HCT116 (cell line): ENCODE measurements around the gene ARHGAP45. TPM values are rescaled to one million over a fixed set of nuclear protein-coding genes. Genes with fewer than 3 reads are reported as not detected.

Source experiments
- ATAC-seq: fragments of 200-7000 bp; cut with Tn5 transposase; 2 replicates; pipeline ENCODE4 v1.9.1; 2020; ENCODE audit warnings: mild to moderate bottlenecking, moderate library complexity
- BruUV-seq: library from RNA; stranded (reverse); fragments of 400-500 nt; replicated peaks from 2 replicates; lab custom pipeline; 2021; lab: Mats Ljungman, UMichigan
- CTCF ChIA-PET: fragments of 300-600 bp; sonication (Branson Sonifier 250); formaldehyde crosslinking; loops from one replicate; lab custom pipeline; 2021; ENCODE audit warnings: antibody characterized with exemption; lab: Charles Lee
- POLR2A ChIA-PET: fragments of 300-600, 350-600 bp; sonication (Branson Sonifier 250); formaldehyde crosslinking; loops from one replicate; lab custom pipeline; 2021; ENCODE audit warnings: antibody characterized with exemption; lab: Charles Lee
- RAD21 ChIA-PET, 2 experiments: fragments of 300-600 bp; sonication (Branson Sonifier 250); formaldehyde crosslinking; loops; one replicate each; lab custom pipeline; 2023; ENCODE audit warnings: low total read pairs in 2 of 2; ENCODE audit not compliant: uncharacterized antibody in 2 of 2, unreplicated experiment in 2 of 2, low non-redundant PET in 1 of 2; lab: Charles Lee
- DNase-seq: peaks from one replicate; pipeline ENCODE4 v3.0.0-alpha.2; 2010; ENCODE audit warnings: low read depth, low spot score
- H2AFZ ChIP-seq: fragments of 200-600 bp; shearing (Covaris generic), sonication (generic); 2 replicates; pipeline ENCODE4 v1.6.1; 2017; ENCODE audit warnings: low read depth, mixed run types, mixed read lengths, antibody characterized with exemption, low read length; ENCODE audit not compliant: poor library complexity, severe bottlenecking
- H3K27ac ChIP-seq: 2 replicates; pipeline ENCODE4 v1.5.1; 2012; ENCODE audit warnings: low read depth, low read length
- H3K27me3 ChIP-seq: fragments of 200-600 bp; sonication (generic); 2 replicates; pipeline ENCODE4 v1.6.1; 2016; ENCODE audit warnings: mixed run types, low read length, mixed read lengths; ENCODE audit not compliant: insufficient read depth
- H3K36me3 ChIP-seq, 2 experiments: fragments of 200-500 bp in 1 of 2; fragments of 200-600 bp in 1 of 2; sonication (Bioruptor generic) in 1 of 2; sonication (generic) in 1 of 2; 2 replicates each; pipeline versions ENCODE4 v1.5.1 to v1.6.1; 2014 to 2016; ENCODE audit warnings: low read length in 2 of 2, inconsistent platforms in 1 of 2, mixed read lengths in 1 of 2, mixed run types in 1 of 2; ENCODE audit not compliant: insufficient read depth in 2 of 2, control insufficient read depth in 1 of 2
- H3K4me1 ChIP-seq, 2 experiments: fragments of 200-600 bp in 1 of 2; sonication (generic) in 1 of 2; 2 replicates each; pipeline versions ENCODE4 v1.5.1 to v1.6.1; 2012 to 2017; ENCODE audit warnings: low read length in 2 of 2, inconsistent platforms in 1 of 2, mild to moderate bottlenecking in 1 of 2, mixed read lengths in 1 of 2, mixed run types in 1 of 2, moderate library complexity in 1 of 2; ENCODE audit not compliant: insufficient read depth in 2 of 2, control insufficient read depth in 1 of 2
- H3K4me2 ChIP-seq: fragments of 200-600 bp; sonication (generic); 2 replicates; pipeline ENCODE4 v1.6.1; 2017; ENCODE audit warnings: mixed run types, low read length, mixed read lengths
- H3K4me3 ChIP-seq, 2 experiments: fragments of 200-600 bp in 1 of 2; sonication (generic) in 1 of 2; replicated peaks in 1 of 2; 2 replicates each; pipeline ENCODE4 v1.5.1; 2011 to 2016; ENCODE audit warnings: low read length in 2 of 2, control low read depth in 1 of 2, low read depth in 1 of 2, mild to moderate bottlenecking in 1 of 2, mixed read lengths in 1 of 2, mixed run types in 1 of 2
- H3K79me2 ChIP-seq: fragments of 200-600 bp; sonication (generic); 2 replicates; pipeline ENCODE4 v1.6.1; 2017; ENCODE audit warnings: mild to moderate bottlenecking, mixed run types, low read length, moderate library complexity, mixed read lengths; ENCODE audit not compliant: insufficient read depth
- H3K9ac ChIP-seq: fragments of 200-600 bp; sonication (generic); 2 replicates; pipeline ENCODE4 v1.6.1; 2016; ENCODE audit warnings: low read length, mixed read lengths
- H3K9me2 ChIP-seq: fragments of 200-600 bp; sonication (generic), shearing (Covaris generic); 2 replicates; pipeline ENCODE4 v1.6.1; 2017; ENCODE audit warnings: mixed run types, mild to moderate bottlenecking, moderate library complexity; ENCODE audit not compliant: insufficient read depth
- H3K9me3 ChIP-seq, 2 experiments: fragments of 200-500 bp in 1 of 2; fragments of 200-600 bp in 1 of 2; sonication (Bioruptor generic) in 1 of 2; sonication (generic) in 1 of 2; 2 replicates each; pipeline ENCODE4 v1.6.1; 2014 to 2017; ENCODE audit warnings: low read length in 2 of 2, mixed read lengths in 2 of 2, inconsistent platforms in 1 of 2, low read depth in 1 of 2, mild to moderate bottlenecking in 1 of 2, mixed run types in 1 of 2, moderate library complexity in 1 of 2; ENCODE audit not compliant: control insufficient read depth in 1 of 2, insufficient read depth in 1 of 2
- H4K20me1 ChIP-seq: fragments of 200-600 bp; sonication (generic), shearing (Covaris generic); 2 replicates; pipeline ENCODE4 v1.6.1; 2017; ENCODE audit warnings: mixed run types, mild to moderate bottlenecking, moderate library complexity; ENCODE audit not compliant: insufficient read depth
- EZH2 ChIP-seq: fragments of 200-600 bp; sonication (generic); IDR thresholded peaks from 2 replicates; pipeline ENCODE4 v1.6.1; 2017; ENCODE audit warnings: antibody characterized with exemption, mixed run types
- FOSL1 ChIP-seq: IDR thresholded peaks from 2 replicates; pipeline ENCODE4 v1.6.1; 2012; ENCODE audit warnings: low read depth
- JUND ChIP-seq: IDR thresholded peaks from 2 replicates; pipeline ENCODE4 v1.6.1; 2012
- SRF ChIP-seq: IDR thresholded peaks from 2 replicates; pipeline ENCODE4 v1.6.1; 2012; ENCODE audit warnings: low read depth
- ZFX ChIP-seq: fragments of 450-650 bp; IDR thresholded peaks from 2 replicates; pipeline ENCODE4 v1.6.1; 2017
- intact Hi-C: fragments of 100-400 bp; cut with micrococcal nuclease; formaldehyde crosslinking; loops from 2 replicates; pipeline ENCODE4 v1.10.0; 2022
- total RNA-seq: library from RNA; stranded (reverse); gene quantifications from one replicate; pipeline ENCODE4 v1.2.1, GENCODE V29; 2021; ENCODE audit not compliant: unreplicated experiment
- TF ChIP-seq, protein P1 (sequence below), 3 experiments: fragments of 200-600 bp in 1 of 3; sonication (generic) in 1 of 3; IDR thresholded peaks in 2 of 3; conservative IDR thresholded peaks in 1 of 3; 2 replicates each; pipeline ENCODE4 v1.5.1; 2012 to 2017; ENCODE audit warnings: low read depth in 2 of 3, low read length in 2 of 3, antibody characterized with exemption in 1 of 3, borderline replicate concordance in 1 of 3, control low read depth in 1 of 3, mild to moderate bottlenecking in 1 of 3, mixed read lengths in 1 of 3, mixed run types in 1 of 3, moderate library complexity in 1 of 3; ENCODE audit not compliant: insufficient read depth in 1 of 3

Gene ARHGAP45
- total RNA-seq, 1 experiment from 2014 or later = 30.4 TPM

DNA sequence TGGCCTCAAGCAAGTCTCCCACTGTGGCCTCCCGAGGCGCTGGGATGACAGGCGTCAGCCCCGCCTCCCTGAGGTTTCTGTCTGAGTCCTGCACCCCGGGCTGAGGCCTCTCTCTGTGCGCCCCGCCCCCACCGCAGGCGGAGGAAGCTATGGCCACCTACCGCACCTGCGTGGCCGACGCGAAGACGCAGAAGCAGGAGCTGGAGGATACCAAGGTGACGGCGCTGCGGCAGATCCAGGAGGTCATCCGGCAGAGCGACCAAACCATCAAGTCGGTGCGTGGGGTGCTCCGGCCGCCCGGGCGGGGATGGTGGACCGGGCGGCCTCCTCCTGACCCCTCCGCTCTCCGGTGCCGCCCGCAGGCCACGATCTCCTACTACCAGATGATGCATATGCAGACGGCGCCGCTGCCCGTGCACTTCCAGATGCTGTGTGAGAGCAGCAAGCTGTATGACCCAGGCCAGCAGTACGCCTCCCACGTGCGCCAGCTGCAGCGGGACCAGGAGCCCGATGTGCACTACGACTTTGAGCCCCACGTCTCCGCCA lies 12.7 kb downstream of the ARHGAP45 start:
- Histone ChIP-seq H3K36me3 (peaks cover 0 to 16% of the 10 kb centered on the region in 2 experiments; a peak in 2 of 4 replicates), H3K27ac (no peak overlapping the region), H3K27me3 (no peaks in the 10 kb centered on the region), H2AFZ (no peak overlapping the region), H3K9me3 (no peaks in the 10 kb centered on the region), H3K4me2 (no peak overlapping the region), H3K4me3 (no peak overlapping the region), H3K9ac (no peak overlapping the region), H3K9me2 (no peaks in the 10 kb centered on the region), H3K79me2 (no peaks in the 10 kb centered on the region), H3K4me1 (peaks cover 4 to 26% of the 10 kb centered on the region in 2 experiments), H4K20me1 (no peaks in the 10 kb centered on the region)
- ChIA-PET RAD21 (no interaction called here), POLR2A (no interaction called here), CTCF (interaction anchor here (1.5 kb wide), 1 partner anchor 15 kb away, joined by 4 read pairs; no protein-coding TSS in a partner anchor)
- BruUV-seq = no TSS peak
- ATAC-seq (no peak), DNase-seq (no peak)
- intact Hi-C loops = no loop called here
- no peak for TF ChIP-seq SRF

DNA sequence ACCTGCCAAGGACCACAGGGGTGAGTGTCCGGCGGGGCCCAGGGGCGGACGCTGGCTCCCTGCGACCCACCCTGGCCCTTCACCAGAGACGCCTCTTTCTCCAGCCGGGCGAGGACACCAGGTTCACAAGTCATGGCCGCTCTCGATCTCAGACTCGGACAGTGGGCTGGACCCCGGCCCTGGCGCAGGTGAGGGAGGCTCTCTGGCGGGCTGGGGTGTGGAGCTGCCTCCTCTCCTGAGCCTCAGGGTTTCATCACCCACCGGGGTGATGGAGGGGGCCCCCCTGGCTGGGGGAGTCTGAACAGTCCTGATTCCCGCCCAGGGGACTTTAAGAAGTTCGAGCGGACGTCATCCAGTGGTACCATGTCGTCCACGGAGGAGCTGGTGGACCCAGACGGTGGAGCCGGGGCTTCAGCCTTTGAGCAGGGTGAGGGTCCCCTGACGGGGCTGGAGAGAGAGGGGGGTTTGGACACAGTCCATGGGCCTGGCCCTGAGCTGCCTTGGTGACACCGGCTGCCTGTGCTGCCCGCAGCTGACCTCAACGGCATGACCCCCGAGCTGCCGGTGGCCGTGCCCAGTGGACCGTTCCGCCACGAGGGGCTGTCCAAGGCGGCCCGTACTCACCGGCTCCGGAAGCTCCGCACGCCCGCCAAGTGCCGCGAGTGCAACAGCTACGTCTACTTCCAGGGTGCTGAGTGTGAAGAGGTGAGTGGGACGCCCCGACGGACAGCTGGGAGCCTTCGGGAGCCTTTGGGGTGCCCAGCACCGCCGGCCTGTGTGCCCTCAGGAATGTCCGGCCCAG lies 13.6 kb downstream of the ARHGAP45 start:
- CTCF ChIA-PET = interaction anchor here (1.5 kb wide), 1 partner anchor 16 kb away, joined by 4 read pairs; no protein-coding TSS in a partner anchor
- Histone ChIP-seq H3K9me3 (no peaks in the 10 kb centered on the region), H3K4me1 (peaks cover 4 to 21% of the 10 kb centered on the region in 2 experiments), H4K20me1 (no peaks in the 10 kb centered on the region), H3K36me3 (peaks cover 0 to 14% of the 10 kb centered on the region in 2 experiments; a peak in 2 of 4 replicates)
- intact Hi-C loops = no loop called here
- TF ChIP-seq JUND (no peak), ZFX (no peak), EZH2 (no peak), FOSL1 (no peak)
- TF ChIP-seq, protein P1, sequence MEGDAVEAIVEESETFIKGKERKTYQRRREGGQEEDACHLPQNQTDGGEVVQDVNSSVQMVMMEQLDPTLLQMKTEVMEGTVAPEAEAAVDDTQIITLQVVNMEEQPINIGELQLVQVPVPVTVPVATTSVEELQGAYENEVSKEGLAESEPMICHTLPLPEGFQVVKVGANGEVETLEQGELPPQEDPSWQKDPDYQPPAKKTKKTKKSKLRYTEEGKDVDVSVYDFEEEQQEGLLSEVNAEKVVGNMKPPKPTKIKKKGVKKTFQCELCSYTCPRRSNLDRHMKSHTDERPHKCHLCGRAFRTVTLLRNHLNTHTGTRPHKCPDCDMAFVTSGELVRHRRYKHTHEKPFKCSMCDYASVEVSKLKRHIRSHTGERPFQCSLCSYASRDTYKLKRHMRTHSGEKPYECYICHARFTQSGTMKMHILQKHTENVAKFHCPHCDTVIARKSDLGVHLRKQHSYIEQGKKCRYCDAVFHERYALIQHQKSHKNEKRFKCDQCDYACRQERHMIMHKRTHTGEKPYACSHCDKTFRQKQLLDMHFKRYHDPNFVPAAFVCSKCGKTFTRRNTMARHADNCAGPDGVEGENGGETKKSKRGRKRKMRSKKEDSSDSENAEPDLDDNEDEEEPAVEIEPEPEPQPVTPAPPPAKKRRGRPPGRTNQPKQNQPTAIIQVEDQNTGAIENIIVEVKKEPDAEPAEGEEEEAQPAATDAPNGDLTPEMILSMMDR (IDR thresholded peaks at IDR 0.05 in 2 of 3, conservative IDR thresholded peaks at IDR 0.05 in 1 of 3; ENCODE audit: borderline replicate concordance in 1 of 3, insufficient read depth in 1 of 3, low read depth in 2 of 3, low read length in 2 of 3) = no peak
- TF ChIP-seq, all 23 proteins: peak for 0
- Histone ChIP-seq H3K4me2 (no peak overlapping the region), H3K9me2 (no peaks in the 10 kb centered on the region), H3K27me3 (no peaks in the 10 kb centered on the region), H2AFZ (no peak overlapping the region), H3K4me3 (no peak overlapping the region), H3K9ac (no peak overlapping the region), H3K79me2 (no peaks in the 10 kb centered on the region), H3K27ac (no peak overlapping the region)
- BruUV-seq = no TSS peak
- RAD21 ChIA-PET = no interaction called here
- ATAC-seq = no peak
- no peak for DNase-seq
- POLR2A ChIA-PET = interaction anchor here (0.6 kb wide), 1 partner anchor 165 kb away, joined by 4 read pairs; no protein-coding TSS in a partner anchor
